HCT116 (cell line): ENCODE results near the gene NDOR1. TPM values are rescaled to one million over a fixed set of nuclear protein-coding genes. Genes with fewer than 3 reads are reported as not detected.

Experiments used
- ATAC-seq: fragments of 200-7000 bp; cut with Tn5 transposase; 2 replicates; pipeline ENCODE4 v1.9.1; 2020; ENCODE audit warnings: mild to moderate bottlenecking, moderate library complexity
- BruUV-seq: library from RNA; stranded (reverse); fragments of 400-500 nt; replicated peaks from 2 replicates; lab custom pipeline; 2021; lab: Mats Ljungman, UMichigan
- CTCF ChIA-PET: fragments of 300-600 bp; sonication (Branson Sonifier 250); formaldehyde crosslinking; loops from one replicate; lab custom pipeline; 2021; ENCODE audit warnings: antibody characterized with exemption; lab: Charles Lee
- POLR2A ChIA-PET: fragments of 300-600, 350-600 bp; sonication (Branson Sonifier 250); formaldehyde crosslinking; loops from one replicate; lab custom pipeline; 2021; ENCODE audit warnings: antibody characterized with exemption; lab: Charles Lee
- RAD21 ChIA-PET, 2 experiments: fragments of 300-600 bp; sonication (Branson Sonifier 250); formaldehyde crosslinking; loops; one replicate each; lab custom pipeline; 2023; ENCODE audit warnings: low total read pairs in 2 of 2; ENCODE audit not compliant: uncharacterized antibody in 2 of 2, unreplicated experiment in 2 of 2, low non-redundant PET in 1 of 2; lab: Charles Lee
- DNase-seq: peaks from one replicate; pipeline ENCODE4 v3.0.0-alpha.2; 2010; ENCODE audit warnings: low read depth, low spot score
- H2AFZ ChIP-seq: fragments of 200-600 bp; shearing (Covaris generic), sonication (generic); 2 replicates; pipeline ENCODE4 v1.6.1; 2017; ENCODE audit warnings: low read depth, mixed run types, mixed read lengths, antibody characterized with exemption, low read length; ENCODE audit not compliant: poor library complexity, severe bottlenecking
- H3K27ac ChIP-seq: 2 replicates; pipeline ENCODE4 v1.5.1; 2012; ENCODE audit warnings: low read depth, low read length
- H3K27me3 ChIP-seq: fragments of 200-600 bp; sonication (generic); 2 replicates; pipeline ENCODE4 v1.6.1; 2016; ENCODE audit warnings: mixed run types, low read length, mixed read lengths; ENCODE audit not compliant: insufficient read depth
- H3K36me3 ChIP-seq, 2 experiments: fragments of 200-500 bp in 1 of 2; fragments of 200-600 bp in 1 of 2; sonication (Bioruptor generic) in 1 of 2; sonication (generic) in 1 of 2; 2 replicates each; pipeline versions ENCODE4 v1.5.1 to v1.6.1; 2014 to 2016; ENCODE audit warnings: low read length in 2 of 2, inconsistent platforms in 1 of 2, mixed read lengths in 1 of 2, mixed run types in 1 of 2; ENCODE audit not compliant: insufficient read depth in 2 of 2, control insufficient read depth in 1 of 2
- H3K4me1 ChIP-seq, 2 experiments: fragments of 200-600 bp in 1 of 2; sonication (generic) in 1 of 2; 2 replicates each; pipeline versions ENCODE4 v1.5.1 to v1.6.1; 2012 to 2017; ENCODE audit warnings: low read length in 2 of 2, inconsistent platforms in 1 of 2, mild to moderate bottlenecking in 1 of 2, mixed read lengths in 1 of 2, mixed run types in 1 of 2, moderate library complexity in 1 of 2; ENCODE audit not compliant: insufficient read depth in 2 of 2, control insufficient read depth in 1 of 2
- H3K4me2 ChIP-seq: fragments of 200-600 bp; sonication (generic); 2 replicates; pipeline ENCODE4 v1.6.1; 2017; ENCODE audit warnings: mixed run types, low read length, mixed read lengths
- H3K4me3 ChIP-seq, 2 experiments: fragments of 200-600 bp in 1 of 2; sonication (generic) in 1 of 2; replicated peaks in 1 of 2; 2 replicates each; pipeline ENCODE4 v1.5.1; 2011 to 2016; ENCODE audit warnings: low read length in 2 of 2, control low read depth in 1 of 2, low read depth in 1 of 2, mild to moderate bottlenecking in 1 of 2, mixed read lengths in 1 of 2, mixed run types in 1 of 2
- H3K79me2 ChIP-seq: fragments of 200-600 bp; sonication (generic); 2 replicates; pipeline ENCODE4 v1.6.1; 2017; ENCODE audit warnings: mild to moderate bottlenecking, mixed run types, low read length, moderate library complexity, mixed read lengths; ENCODE audit not compliant: insufficient read depth
- H3K9ac ChIP-seq: fragments of 200-600 bp; sonication (generic); 2 replicates; pipeline ENCODE4 v1.6.1; 2016; ENCODE audit warnings: low read length, mixed read lengths
- H3K9me2 ChIP-seq: fragments of 200-600 bp; sonication (generic), shearing (Covaris generic); 2 replicates; pipeline ENCODE4 v1.6.1; 2017; ENCODE audit warnings: mixed run types, mild to moderate bottlenecking, moderate library complexity; ENCODE audit not compliant: insufficient read depth
- H3K9me3 ChIP-seq, 2 experiments: fragments of 200-500 bp in 1 of 2; fragments of 200-600 bp in 1 of 2; sonication (Bioruptor generic) in 1 of 2; sonication (generic) in 1 of 2; 2 replicates each; pipeline ENCODE4 v1.6.1; 2014 to 2017; ENCODE audit warnings: low read length in 2 of 2, mixed read lengths in 2 of 2, inconsistent platforms in 1 of 2, low read depth in 1 of 2, mild to moderate bottlenecking in 1 of 2, mixed run types in 1 of 2, moderate library complexity in 1 of 2; ENCODE audit not compliant: control insufficient read depth in 1 of 2, insufficient read depth in 1 of 2
- H4K20me1 ChIP-seq: fragments of 200-600 bp; sonication (generic), shearing (Covaris generic); 2 replicates; pipeline ENCODE4 v1.6.1; 2017; ENCODE audit warnings: mixed run types, mild to moderate bottlenecking, moderate library complexity; ENCODE audit not compliant: insufficient read depth
- ATF3 ChIP-seq: IDR thresholded peaks from 2 replicates; pipeline ENCODE4 v1.6.1; 2012
- CBX3 ChIP-seq: IDR thresholded peaks from 2 replicates; pipeline ENCODE4 v1.6.1; 2012; ENCODE audit warnings: low read depth
- CEBPB ChIP-seq: IDR thresholded peaks from 2 replicates; pipeline ENCODE4 v1.6.1; 2012; ENCODE audit warnings: low read depth
- CTCF ChIP-seq, 3 experiments: fragments of 200-600 bp in 1 of 3; sonication (generic) in 1 of 3; IDR thresholded peaks in 2 of 3; conservative IDR thresholded peaks in 1 of 3; 2 replicates each; pipeline ENCODE4 v1.5.1; 2012 to 2017; ENCODE audit warnings: low read depth in 2 of 3, low read length in 2 of 3, antibody characterized with exemption in 1 of 3, borderline replicate concordance in 1 of 3, control low read depth in 1 of 3, mild to moderate bottlenecking in 1 of 3, mixed read lengths in 1 of 3, mixed run types in 1 of 3, moderate library complexity in 1 of 3; ENCODE audit not compliant: insufficient read depth in 1 of 3
- EGR1 ChIP-seq: IDR thresholded peaks from 2 replicates; pipeline ENCODE4 v1.6.1; 2012; ENCODE audit warnings: low read depth
- ELF1 ChIP-seq: IDR thresholded peaks from 2 replicates; pipeline ENCODE4 v1.6.1; 2012; ENCODE audit warnings: low read depth, borderline replicate concordance
- EZH2 ChIP-seq: fragments of 200-600 bp; sonication (generic); IDR thresholded peaks from 2 replicates; pipeline ENCODE4 v1.6.1; 2017; ENCODE audit warnings: antibody characterized with exemption, mixed run types
- EZH2phosphoT487 ChIP-seq: fragments of 200-600 bp; IDR thresholded peaks from 2 replicates; pipeline ENCODE4 v1.6.1; 2018; ENCODE audit warnings: antibody characterized with exemption, borderline replicate concordance
- JUND ChIP-seq: IDR thresholded peaks from 2 replicates; pipeline ENCODE4 v1.6.1; 2012
- MAX ChIP-seq: IDR thresholded peaks from 2 replicates; pipeline ENCODE4 v1.6.1; 2012
- POLR2A ChIP-seq: IDR thresholded peaks from 2 replicates; pipeline ENCODE4 v1.7.0; 2011; ENCODE audit warnings: borderline replicate concordance; ENCODE audit not compliant: insufficient read depth, insufficient read length; ENCODE audit errors: extremely low read depth
- POLR2AphosphoS5 ChIP-seq: IDR thresholded peaks from 2 replicates; pipeline ENCODE4 v1.6.1; 2011; ENCODE audit warnings: mild to moderate bottlenecking, low read depth, low read length, moderate library complexity
- REST ChIP-seq: IDR thresholded peaks from 2 replicates; pipeline ENCODE4 v1.6.1; 2012; ENCODE audit warnings: low read depth
- SIN3A ChIP-seq: IDR thresholded peaks from 2 replicates; pipeline ENCODE4 v1.6.1; 2012; ENCODE audit warnings: low read depth
- SP1 ChIP-seq: IDR thresholded peaks from 2 replicates; pipeline ENCODE4 v1.6.1; 2012; ENCODE audit warnings: low read depth
- SRF ChIP-seq: IDR thresholded peaks from 2 replicates; pipeline ENCODE4 v1.6.1; 2012; ENCODE audit warnings: low read depth
- TCF7L2 ChIP-seq: IDR thresholded peaks from 2 replicates; pipeline ENCODE4 v1.7.0; 2011; ENCODE audit warnings: borderline replicate concordance, inconsistent platforms; ENCODE audit not compliant: insufficient read depth, insufficient read length; ENCODE audit errors: extremely low read depth
- ZBTB33 ChIP-seq: IDR thresholded peaks from 2 replicates; pipeline ENCODE4 v1.6.1; 2011; ENCODE audit warnings: mild to moderate bottlenecking, low read length, moderate library complexity; ENCODE audit not compliant: insufficient replicate concordance; ENCODE audit errors: extremely low read depth
- ZFX ChIP-seq: fragments of 450-650 bp; IDR thresholded peaks from 2 replicates; pipeline ENCODE4 v1.6.1; 2017
- ZNF274 ChIP-seq: fragments of 200-500 bp; sonication (Bioruptor generic); IDR thresholded peaks from 2 replicates; pipeline ENCODE4 v1.6.1; 2014; ENCODE audit warnings: mild to moderate bottlenecking, low read depth, low read length, inconsistent platforms
- intact Hi-C: fragments of 100-400 bp; cut with micrococcal nuclease; formaldehyde crosslinking; loops from 2 replicates; pipeline ENCODE4 v1.10.0; 2022
- total RNA-seq: library from RNA; stranded (reverse); gene quantifications from one replicate; pipeline ENCODE4 v1.2.1, GENCODE V29; 2021; ENCODE audit not compliant: unreplicated experiment

NDOR1 gene
- total RNA-seq, 1 experiment from 2014 or later, result 28.4 TPM

GRCh38 chr9:137234055-137234697 lies 28.7 kb downstream of the NDOR1 start:
- Histone ChIP-seq H3K9ac (no peak overlapping the region), H3K4me3 (no peak overlapping the region), H4K20me1 (no peaks in the 10 kb centered on the region), H3K27ac (no peak overlapping the region), H3K9me3 (no peaks in the 10 kb centered on the region), H3K36me3 (no peaks in the 10 kb centered on the region), H2AFZ (no peak overlapping the region), H3K4me2 (no peak overlapping the region), H3K9me2 (no peaks in the 10 kb centered on the region), H3K27me3 (no peaks in the 10 kb centered on the region), H3K4me1 (peaks cover 23 to 41% of the 10 kb centered on the region in 2 experiments), H3K79me2 (peaks cover 8% of the 10 kb centered on the region; the same call in 1 of the 2 replicates)
- ChIA-PET CTCF (no interaction called here), RAD21 (no interaction called here), POLR2A (no interaction called here)
- TF ChIP-seq POLR2A (no peak), EZH2 (no peak), ATF3 (no peak), MAX (no peak), POLR2AphosphoS5 (no peak), JUND (no peak), CTCF (IDR thresholded peaks at IDR 0.05 in 2 of 3, conservative IDR thresholded peaks at IDR 0.05 in 1 of 3; ENCODE audit: borderline replicate concordance in 1 of 3, insufficient read depth in 1 of 3, low read depth in 2 of 3, low read length in 2 of 3) (no peak), CEBPB (no peak), ELF1 (no peak), SRF (no peak), ZNF274 (no peak), ZBTB33 (no peak), ZFX (no peak), EZH2phosphoT487 (no peak), CBX3 (no peak), REST (no peak), TCF7L2 (no peak), EGR1 (no peak), SIN3A (no peak), SP1 (no peak)
- intact Hi-C loops, result no loop called here
- ATAC-seq, result no peak
- no peak for DNase-seq
- no TSS peak for BruUV-seq
